ENCODE data around the gene ASB1. TPM values are rescaled to one million over a fixed set of nuclear protein-coding genes. Genes with fewer than 3 reads are reported as not detected.

ASB1 gene
- total and polyA plus RNA-seq, 2 of the 13 experiments (the other 11 are each of a cell fraction or from before 2014, with no cell fraction given): 48.6 to 49.2 TPM

DNA sequence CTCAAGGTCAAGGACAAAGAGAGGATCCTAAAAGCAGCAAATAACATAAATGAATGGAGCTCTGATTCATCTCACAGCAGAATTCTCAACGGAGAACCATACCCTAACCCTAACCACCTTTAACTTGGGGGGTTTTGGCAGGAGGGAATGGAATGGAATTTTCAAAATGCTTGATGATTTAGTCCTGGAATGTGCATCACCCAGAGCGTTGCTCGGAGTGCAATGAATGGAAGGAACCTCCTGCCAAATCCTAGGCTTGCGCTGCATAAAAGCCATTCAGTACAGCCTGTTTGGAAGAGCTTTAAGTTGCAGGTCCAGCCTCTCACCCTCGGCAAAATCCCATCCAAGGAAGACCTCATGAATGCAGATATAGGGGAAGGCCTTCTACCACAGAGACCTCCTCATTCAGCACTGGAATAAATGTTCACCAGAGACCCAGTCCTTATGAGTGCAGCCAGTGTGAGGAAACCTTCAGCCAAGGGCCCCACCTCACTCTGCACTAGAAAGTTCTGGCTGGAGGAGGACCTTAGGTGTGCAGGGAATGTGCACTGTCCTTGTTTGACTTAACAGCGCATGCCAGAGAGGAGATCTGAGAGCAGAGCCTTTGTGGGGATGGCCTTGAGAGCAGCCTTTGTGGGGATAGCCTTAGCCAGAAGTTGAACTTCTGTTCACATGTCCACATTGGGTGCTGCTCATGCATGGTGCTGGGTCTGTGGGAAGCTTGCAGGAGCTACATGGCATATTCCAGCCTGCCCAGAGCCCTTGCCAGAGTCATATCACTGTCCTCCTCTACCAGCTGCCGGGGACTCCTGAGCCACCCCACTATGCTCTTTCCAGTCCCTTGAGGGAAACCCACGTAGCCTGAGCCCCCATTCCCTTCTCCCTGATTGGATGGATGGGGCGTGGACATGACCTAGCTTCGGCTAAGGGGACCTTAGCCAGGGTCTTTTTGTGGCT, 30.5 kb downstream of the ASB1 start (continued):
- TF ChIP-seq, protein P1, sequence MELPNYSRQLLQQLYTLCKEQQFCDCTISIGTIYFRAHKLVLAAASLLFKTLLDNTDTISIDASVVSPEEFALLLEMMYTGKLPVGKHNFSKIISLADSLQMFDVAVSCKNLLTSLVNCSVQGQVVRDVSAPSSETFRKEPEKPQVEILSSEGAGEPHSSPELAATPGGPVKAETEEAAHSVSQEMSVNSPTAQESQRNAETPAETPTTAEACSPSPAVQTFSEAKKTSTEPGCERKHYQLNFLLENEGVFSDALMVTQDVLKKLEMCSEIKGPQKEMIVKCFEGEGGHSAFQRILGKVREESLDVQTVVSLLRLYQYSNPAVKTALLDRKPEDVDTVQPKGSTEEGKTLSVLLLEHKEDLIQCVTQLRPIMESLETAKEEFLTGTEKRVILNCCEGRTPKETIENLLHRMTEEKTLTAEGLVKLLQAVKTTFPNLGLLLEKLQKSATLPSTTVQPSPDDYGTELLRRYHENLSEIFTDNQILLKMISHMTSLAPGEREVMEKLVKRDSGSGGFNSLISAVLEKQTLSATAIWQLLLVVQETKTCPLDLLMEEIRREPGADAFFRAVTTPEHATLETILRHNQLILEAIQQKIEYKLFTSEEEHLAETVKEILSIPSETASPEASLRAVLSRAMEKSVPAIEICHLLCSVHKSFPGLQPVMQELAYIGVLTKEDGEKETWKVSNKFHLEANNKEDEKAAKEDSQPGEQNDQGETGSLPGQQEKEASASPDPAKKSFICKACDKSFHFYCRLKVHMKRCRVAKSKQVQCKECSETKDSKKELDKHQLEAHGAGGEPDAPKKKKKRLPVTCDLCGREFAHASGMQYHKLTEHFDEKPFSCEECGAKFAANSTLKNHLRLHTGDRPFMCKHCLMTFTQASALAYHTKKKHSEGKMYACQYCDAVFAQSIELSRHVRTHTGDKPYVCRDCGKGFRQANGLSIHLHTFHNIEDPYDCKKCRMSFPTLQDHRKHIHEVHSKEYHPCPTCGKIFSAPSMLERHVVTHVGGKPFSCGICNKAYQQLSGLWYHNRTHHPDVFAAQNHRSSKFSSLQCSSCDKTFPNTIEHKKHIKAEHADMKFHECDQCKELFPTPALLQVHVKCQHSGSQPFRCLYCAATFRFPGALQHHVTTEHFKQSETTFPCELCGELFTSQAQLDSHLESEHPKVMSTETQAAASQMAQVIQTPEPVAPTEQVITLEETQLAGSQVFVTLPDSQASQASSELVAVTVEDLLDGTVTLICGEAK (IDR thresholded peaks at IDR 0.05): no peak
- TF ChIP-seq, protein P1 (CRISPR knock-in tag; IDR thresholded peaks at IDR 0.05): peak; percentile 43; the same call in 1 of the 2 replicates
- TF ChIP-seq ATF7 (IDR thresholded peaks at IDR 0.05): no peak
- TF ChIP-seq ATF7 (CRISPR knock-in tag; IDR thresholded peaks at IDR 0.05): 0 out of 2 replicates have a peak, but pooled peaks have one; percentile 17
- no peak for TF ChIP-seq NFE2 (CRISPR knock-in tag; IDR thresholded peaks at IDR 0.05)
- peak; percentile 81; the same call in 1 of the 2 replicates for TF ChIP-seq ZNF232 (CRISPR knock-in tag; IDR thresholded peaks at IDR 0.05; ENCODE audit: borderline replicate concordance)
- TF ChIP-seq ZNF709 (CRISPR knock-in tag; IDR thresholded peaks at IDR 0.05): peak; percentile 21; the same call in 1 of the 2 replicates
- no peak for TF ChIP-seq MYPOP (CRISPR knock-in tag; IDR thresholded peaks at IDR 0.05)
- TF ChIP-seq PCBP1 (IDR thresholded peaks at IDR 0.05; ENCODE audit: borderline replicate concordance, low read depth, low read length): no peak
- no peak for TF ChIP-seq HHEX (CRISPR knock-in tag; IDR thresholded peaks at IDR 0.05)
- TF ChIP-seq ZNF251 (CRISPR knock-in tag; IDR thresholded peaks at IDR 0.05): no peak
- no peak for TF ChIP-seq CC2D1A (CRISPR knock-in tag; IDR thresholded peaks at IDR 0.05)
- TF ChIP-seq XBP1 (CRISPR knock-in tag; IDR thresholded peaks at IDR 0.05): no peak
- no peak for TF ChIP-seq TIGD3 (CRISPR knock-in tag; IDR thresholded peaks at IDR 0.05; ENCODE audit: borderline replicate concordance)
- TF ChIP-seq ZNF720 (CRISPR knock-in tag; IDR thresholded peaks at IDR 0.05): no peak
- TF ChIP-seq, protein P2, sequence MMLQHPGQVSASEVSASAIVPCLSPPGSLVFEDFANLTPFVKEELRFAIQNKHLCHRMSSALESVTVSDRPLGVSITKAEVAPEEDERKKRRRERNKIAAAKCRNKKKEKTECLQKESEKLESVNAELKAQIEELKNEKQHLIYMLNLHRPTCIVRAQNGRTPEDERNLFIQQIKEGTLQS (CRISPR knock-in tag; IDR thresholded peaks at IDR 0.05): 0 out of 2 replicates have a peak, but pooled peaks have one; percentile 44
- no peak for TF ChIP-seq ZNF33A (CRISPR knock-in tag; IDR thresholded peaks at IDR 0.05; ENCODE audit: borderline replicate concordance)
- no peak for TF ChIP-seq NR1H2 (CRISPR knock-in tag; IDR thresholded peaks at IDR 0.05; ENCODE audit: borderline replicate concordance, low read depth)

All from HepG2 (cell line).